ENCODE data around the gene MFN2.

MFN2 gene

GRCh38 chr1:12052997-12053686 lies 72.9 kb downstream of the MFN2 start:
- DNase-seq: no peak

- no peak for DNase-seq
Measured at GRCh38 chr1:12053752-12054548, 73.7 kb downstream of the MFN2 start.

- DNase-seq: no peak
Measured at GRCh38 chr1:12055259-12055658, 75.0 kb downstream of the MFN2 start.

- DNase-seq: no peak
Measured at GRCh38 chr1:12056331-12056841, 76.1 kb downstream of the MFN2 start.

- no peak for DNase-seq
Measured at GRCh38 chr1:12057382-12057781, 77.1 kb downstream of the MFN2 start.

- no peak for DNase-seq
Measured at GRCh38 chr1:12057940-12058687, 77.9 kb downstream of the MFN2 start.

- DNase-seq: no peak
Measured at GRCh38 chr1:12059226-12059625, 79.0 kb downstream of the MFN2 start.

GRCh38 chr1:12059722-12060464 lies 79.6 kb downstream of the MFN2 start:
- DNase-seq: no peak

- DNase-seq: no peak
Measured at GRCh38 chr1:12060500-12060899, 80.3 kb downstream of the MFN2 start.

Data from CD4-positive, alpha-beta T cell treated with Interleukin-17A for 4 hours (primary cell).